Loucy (cell line): Measurements from ENCODE around the gene ZBTB42.

Experiments
- EZH2phosphoT487 ChIP-seq: fragments of 200-600 bp; IDR thresholded peaks from 2 replicates; pipeline ENCODE4 v1.6.1; 2018; ENCODE audit warnings: antibody characterized with exemption, mild to moderate bottlenecking, moderate library complexity, borderline replicate concordance
- TF ChIP-seq, protein P1 (sequence below): fragments of 200-600 bp; sonication (generic); conservative IDR thresholded peaks from 2 replicates; pipeline ENCODE4 v1.5.1; 2014; ENCODE audit warnings: mild to moderate bottlenecking, antibody characterized with exemption, low read length

DNA sequence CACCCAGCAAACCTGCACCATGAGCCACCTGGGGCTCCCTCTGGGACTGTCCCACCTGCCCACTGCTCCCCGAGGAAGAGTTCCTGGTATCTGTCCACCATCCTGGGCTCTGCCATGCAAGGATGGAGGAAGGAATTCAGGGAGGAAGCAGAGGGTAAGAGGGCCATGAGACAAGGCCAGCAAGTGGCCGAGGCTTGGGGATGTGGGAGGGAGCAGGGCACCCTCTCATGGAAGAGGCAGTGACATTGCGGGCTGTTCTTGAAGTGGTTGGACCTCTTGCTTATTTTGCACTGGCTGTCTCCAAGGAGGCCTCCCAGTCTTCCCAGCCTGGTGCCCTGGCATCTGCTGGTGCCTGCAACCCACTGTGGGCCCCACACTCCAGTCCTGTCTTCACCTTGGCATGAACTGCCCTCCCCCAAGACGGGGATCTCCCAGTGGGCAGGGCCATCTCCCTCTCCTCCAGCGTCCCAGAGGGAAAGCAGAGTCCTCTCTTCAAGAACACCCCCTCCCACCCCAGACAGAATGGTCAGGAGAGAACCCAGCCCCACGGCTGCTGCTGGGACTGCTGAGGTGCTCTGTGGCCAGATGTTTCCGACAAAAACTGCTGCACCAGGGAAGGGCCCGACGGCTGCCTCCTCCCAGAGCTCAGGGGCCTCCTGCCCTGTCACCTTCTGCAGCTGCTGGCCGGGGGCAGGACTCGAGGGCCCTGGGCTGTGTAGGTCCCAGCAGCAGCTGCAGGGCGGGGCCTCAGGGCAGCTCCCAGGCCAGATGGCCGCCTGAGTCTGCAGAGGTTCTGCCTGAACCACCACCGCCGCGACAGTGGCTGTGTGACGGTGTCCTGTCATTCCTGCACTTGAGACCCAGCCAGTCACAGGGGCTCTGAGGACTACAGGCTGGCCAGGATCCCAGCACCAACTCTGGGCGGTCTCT lies 3.5 kb upstream of the ZBTB42 start:
- TF ChIP-seq, protein P1, sequence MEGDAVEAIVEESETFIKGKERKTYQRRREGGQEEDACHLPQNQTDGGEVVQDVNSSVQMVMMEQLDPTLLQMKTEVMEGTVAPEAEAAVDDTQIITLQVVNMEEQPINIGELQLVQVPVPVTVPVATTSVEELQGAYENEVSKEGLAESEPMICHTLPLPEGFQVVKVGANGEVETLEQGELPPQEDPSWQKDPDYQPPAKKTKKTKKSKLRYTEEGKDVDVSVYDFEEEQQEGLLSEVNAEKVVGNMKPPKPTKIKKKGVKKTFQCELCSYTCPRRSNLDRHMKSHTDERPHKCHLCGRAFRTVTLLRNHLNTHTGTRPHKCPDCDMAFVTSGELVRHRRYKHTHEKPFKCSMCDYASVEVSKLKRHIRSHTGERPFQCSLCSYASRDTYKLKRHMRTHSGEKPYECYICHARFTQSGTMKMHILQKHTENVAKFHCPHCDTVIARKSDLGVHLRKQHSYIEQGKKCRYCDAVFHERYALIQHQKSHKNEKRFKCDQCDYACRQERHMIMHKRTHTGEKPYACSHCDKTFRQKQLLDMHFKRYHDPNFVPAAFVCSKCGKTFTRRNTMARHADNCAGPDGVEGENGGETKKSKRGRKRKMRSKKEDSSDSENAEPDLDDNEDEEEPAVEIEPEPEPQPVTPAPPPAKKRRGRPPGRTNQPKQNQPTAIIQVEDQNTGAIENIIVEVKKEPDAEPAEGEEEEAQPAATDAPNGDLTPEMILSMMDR, result no peak
- TF ChIP-seq EZH2phosphoT487, result no peak
